Left lobe of liver (tissue), 2 donors: Measurements from ENCODE around the gene PPP1CB. TPM values are rescaled to one million over a fixed set of nuclear protein-coding genes. Genes with fewer than 3 reads are reported as not detected.
"Not testable (repeated sequence)": the region's sequence is repeated elsewhere in the genome, so short reads cannot be mapped to it uniquely, and the experiment has no call there.

ENCODE experiments used
- ATAC-seq: fragments of 200-7000 bp; cut with Tn5 transposase; one replicate; pipeline ENCODE4 v1.9.1; 2020; ENCODE audit warnings: mild to moderate bottlenecking, moderate library complexity
- DNase-seq: peaks from one replicate; pipeline ENCODE4 v3.0.0-alpha.2; 2020; ENCODE audit warnings: low spot score
- total RNA-seq: library from RNA; stranded (reverse); gene quantifications from one replicate; pipeline ENCODE4 v1.2.1, GENCODE V29; 2021
- donor health status: DM: no; HTN: no; CAD: no; lungs with moderate emphysema.
- donor health status: DM: no; HTN: yes; CAD: no.

The PPP1CB gene
- total RNA-seq, 1 donor from 2014 or later = 76.0 TPM

GRCh38 chr2:28742619-28743018, 9.0 kb upstream of the PPP1CB start:
- not testable (repeated sequence) for DNase-seq, ATAC-seq

- ATAC-seq = no peak
- DNase-seq = no peak
Measured at GRCh38 chr2:28745225-28745624, 6.4 kb upstream of the PPP1CB start.

- ATAC-seq (no peak), DNase-seq (no peak)
Measured at GRCh38 chr2:28745876-28746275, 5.8 kb upstream of the PPP1CB start.

- no peak for ATAC-seq
- DNase-seq = no peak
Measured at GRCh38 chr2:28746429-28747111, 5.1 kb upstream of the PPP1CB start.

- no peak for ATAC-seq
- no peak for DNase-seq
Measured at GRCh38 chr2:28747714-28748113, 3.9 kb upstream of the PPP1CB start.

- ATAC-seq = no peak
- DNase-seq = no peak
Measured at GRCh38 chr2:28748176-28748575, 3.5 kb upstream of the PPP1CB start.

- ATAC-seq (no peak), DNase-seq (no peak)
Measured at GRCh38 chr2:28748941-28749340, 2.7 kb upstream of the PPP1CB start.

- ATAC-seq (no peak), DNase-seq (no peak)
Measured at GRCh38 chr2:28749526-28749925, 2.1 kb upstream of the PPP1CB start.

- DNase-seq = no peak
- peak; percentile 2 for ATAC-seq
Measured at GRCh38 chr2:28750316-28751251, 1.0 kb upstream of the PPP1CB start.

GRCh38 chr2:28751956-28752630, 463 bp downstream of the PPP1CB start:
- ATAC-seq = peak; percentile 52
- no peak for DNase-seq

GRCh38 chr2:28752631-28753376, 1.2 kb downstream of the PPP1CB start:
- DNase-seq = no peak
- no peak for ATAC-seq

- DNase-seq (no peak), ATAC-seq (no peak)
Measured at GRCh38 chr2:28754321-28754720, 2.7 kb downstream of the PPP1CB start.

- ATAC-seq (no peak), DNase-seq (no peak)
Measured at GRCh38 chr2:28755421-28755820, 3.8 kb downstream of the PPP1CB start.

- ATAC-seq = no peak
Measured at GRCh38 chr2:28758459-28758858, 6.8 kb downstream of the PPP1CB start.

GRCh38 chr2:28761420-28761819, 9.8 kb downstream of the PPP1CB start:
- ATAC-seq (no peak), DNase-seq (no peak)

More at GRCh38 chr2:28758459-28758858, 6.8 kb downstream of the PPP1CB start:
- no peak for DNase-seq

GRCh38 chr2:28764909-28765711, 13.5 kb downstream of the PPP1CB start:
- DNase-seq = no peak
- no peak for ATAC-seq

- DNase-seq (no peak), ATAC-seq (no peak)
Measured at GRCh38 chr2:28766070-28766469, 14.4 kb downstream of the PPP1CB start.

GRCh38 chr2:28767337-28767736, 15.7 kb downstream of the PPP1CB start:
- DNase-seq (no peak), ATAC-seq (no peak)

GRCh38 chr2:28768422-28768821, 16.8 kb downstream of the PPP1CB start:
- no peak for DNase-seq
- ATAC-seq = no peak

- DNase-seq (no peak), ATAC-seq (no peak)
Measured at GRCh38 chr2:28768952-28769351, 17.3 kb downstream of the PPP1CB start.
